Measurements from ENCODE around the gene MAT2B. TPM values are rescaled to one million over a fixed set of nuclear protein-coding genes. Genes with fewer than 3 reads are reported as not detected.

Gene MAT2B
- total RNA-seq, 1 experiment from 2014 or later, result 55.7 TPM

GRCh38 chr5:163459819-163460561 is 45.4 kb upstream of the MAT2B start, which contains the start of gene NUDCD2 (continued):
- peak; percentile 87 for TF ChIP-seq TEAD1 (CRISPR knock-in tag; IDR thresholded peaks at IDR 0.05)
- peak; percentile 76; the same call in 1 of the 2 replicates for TF ChIP-seq FOXP1 (CRISPR knock-in tag; IDR thresholded peaks at IDR 0.05; ENCODE audit: borderline replicate concordance)
- TF ChIP-seq E2F1 (CRISPR knock-in tag; IDR thresholded peaks at IDR 0.05), result no peak
- peak; percentile 0; the same call in 1 of the 2 replicates for TF ChIP-seq CBFB (CRISPR knock-in tag; IDR thresholded peaks at IDR 0.05; ENCODE audit: low read depth)
- TF ChIP-seq ZNF396 (CRISPR knock-in tag; IDR thresholded peaks at IDR 0.05; ENCODE audit: borderline replicate concordance), result no peak
- peak; percentile 49 for TF ChIP-seq FOXK1 (CRISPR knock-in tag; IDR thresholded peaks at IDR 0.05)
- peak; percentile 79; the same call in 1 of the 2 replicates for TF ChIP-seq ZNF219 (CRISPR knock-in tag; IDR thresholded peaks at IDR 0.05; ENCODE audit: borderline replicate concordance)
- TF ChIP-seq, protein P1, sequence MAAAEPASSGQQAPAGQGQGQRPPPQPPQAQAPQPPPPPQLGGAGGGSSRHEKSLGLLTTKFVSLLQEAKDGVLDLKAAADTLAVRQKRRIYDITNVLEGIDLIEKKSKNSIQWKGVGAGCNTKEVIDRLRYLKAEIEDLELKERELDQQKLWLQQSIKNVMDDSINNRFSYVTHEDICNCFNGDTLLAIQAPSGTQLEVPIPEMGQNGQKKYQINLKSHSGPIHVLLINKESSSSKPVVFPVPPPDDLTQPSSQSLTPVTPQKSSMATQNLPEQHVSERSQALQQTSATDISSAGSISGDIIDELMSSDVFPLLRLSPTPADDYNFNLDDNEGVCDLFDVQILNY (CRISPR knock-in tag; IDR thresholded peaks at IDR 0.05), result no peak
- TF ChIP-seq NFATC4 (CRISPR knock-in tag; IDR thresholded peaks at IDR 0.05), result 0 out of 2 replicates have a peak, but pooled peaks have one; percentile 63
- peak; percentile 77 for TF ChIP-seq ETV6 (CRISPR knock-in tag; IDR thresholded peaks at IDR 0.05)

GRCh38 chr5:163460562-163461171 is 44.8 kb upstream of the MAT2B start, which contains the start of gene HMMR:
TSS of gene HMMR (plus strand) at chr5:163460632. CDS start at chr5:163460693, 61 bp downstream.
- Mint-ChIP-seq H3K4me3 (peak within 1 kb of the TSS; percentile 99), H3K27ac (peak within 1 kb of the TSS; percentile 100), H3K4me1 (peaks cover 28% of the 10 kb centered on the region), H3K9me3 (no peaks in the 10 kb centered on the region), H3K36me3 (peaks cover 33% of the 10 kb centered on the region), H3K27me3 (ENCODE audit: low read depth) (peaks cover 3% of the 10 kb centered on the region)
- ChIA-PET CTCF (interaction anchor here (0.7 to 2.5 kb wide), 5 partner anchors 23 to 105 kb away, joined by 3 to 11 read pairs (median 6); partner anchors contain the start of gene CCNG1), POLR2A (interaction anchor here (0.6 to 5.0 kb wide), 12 partner anchors 10 to 1011 kb away, joined by 3 to 77 read pairs (median 4); partner anchors contain the start of genes CCNG1 and MAT2B)
- DNase-seq (ENCODE audit: low spot score), result no peak
- ATAC-seq, result peak; percentile 5
- no peak for TF ChIP-seq ERG (CRISPR knock-in tag; IDR thresholded peaks at IDR 0.05)
- no peak for TF ChIP-seq NR2C2 (CRISPR knock-in tag; IDR thresholded peaks at IDR 0.05)
- no peak; the same call in 1 of the 2 replicates for TF ChIP-seq SMAD3 (CRISPR knock-in tag; IDR thresholded peaks at IDR 0.05; ENCODE audit: borderline replicate concordance)
- no peak for TF ChIP-seq FOXP1 (CRISPR knock-in tag; IDR thresholded peaks at IDR 0.05; ENCODE audit: borderline replicate concordance)
- no peak for TF ChIP-seq IRF2 (CRISPR knock-in tag; IDR thresholded peaks at IDR 0.05; ENCODE audit: borderline replicate concordance, low read depth)
- TF ChIP-seq JAZF1 (CRISPR knock-in tag; IDR thresholded peaks at IDR 0.05), result no peak
- no peak for TF ChIP-seq RORB (CRISPR knock-in tag; IDR thresholded peaks at IDR 0.05)
- TF ChIP-seq ETV6 (CRISPR knock-in tag; IDR thresholded peaks at IDR 0.05), result peak; percentile 68; the same call in 1 of the 2 replicates
- TF ChIP-seq ZNF532 (CRISPR knock-in tag; IDR thresholded peaks at IDR 0.05; ENCODE audit: borderline replicate concordance), result 0 out of 2 replicates have a peak, but pooled peaks have one; percentile 24
- no peak; the same call in 1 of the 2 replicates for TF ChIP-seq ZNF232 (CRISPR knock-in tag; IDR thresholded peaks at IDR 0.05)
- TF ChIP-seq, protein P2, sequence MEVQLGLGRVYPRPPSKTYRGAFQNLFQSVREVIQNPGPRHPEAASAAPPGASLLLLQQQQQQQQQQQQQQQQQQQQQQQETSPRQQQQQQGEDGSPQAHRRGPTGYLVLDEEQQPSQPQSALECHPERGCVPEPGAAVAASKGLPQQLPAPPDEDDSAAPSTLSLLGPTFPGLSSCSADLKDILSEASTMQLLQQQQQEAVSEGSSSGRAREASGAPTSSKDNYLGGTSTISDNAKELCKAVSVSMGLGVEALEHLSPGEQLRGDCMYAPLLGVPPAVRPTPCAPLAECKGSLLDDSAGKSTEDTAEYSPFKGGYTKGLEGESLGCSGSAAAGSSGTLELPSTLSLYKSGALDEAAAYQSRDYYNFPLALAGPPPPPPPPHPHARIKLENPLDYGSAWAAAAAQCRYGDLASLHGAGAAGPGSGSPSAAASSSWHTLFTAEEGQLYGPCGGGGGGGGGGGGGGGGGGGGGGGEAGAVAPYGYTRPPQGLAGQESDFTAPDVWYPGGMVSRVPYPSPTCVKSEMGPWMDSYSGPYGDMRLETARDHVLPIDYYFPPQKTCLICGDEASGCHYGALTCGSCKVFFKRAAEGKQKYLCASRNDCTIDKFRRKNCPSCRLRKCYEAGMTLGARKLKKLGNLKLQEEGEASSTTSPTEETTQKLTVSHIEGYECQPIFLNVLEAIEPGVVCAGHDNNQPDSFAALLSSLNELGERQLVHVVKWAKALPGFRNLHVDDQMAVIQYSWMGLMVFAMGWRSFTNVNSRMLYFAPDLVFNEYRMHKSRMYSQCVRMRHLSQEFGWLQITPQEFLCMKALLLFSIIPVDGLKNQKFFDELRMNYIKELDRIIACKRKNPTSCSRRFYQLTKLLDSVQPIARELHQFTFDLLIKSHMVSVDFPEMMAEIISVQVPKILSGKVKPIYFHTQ (CRISPR knock-in tag; IDR thresholded peaks at IDR 0.05), result peak; percentile 55; the same call in 1 of the 2 replicates
- TF ChIP-seq USF2 (CRISPR knock-in tag; IDR thresholded peaks at IDR 0.05), result no peak
- TF ChIP-seq CDX4 (CRISPR knock-in tag; IDR thresholded peaks at IDR 0.05; ENCODE audit: borderline replicate concordance), result no peak
- TF ChIP-seq MYBL2 (CRISPR knock-in tag; IDR thresholded peaks at IDR 0.05), result peak; percentile 96
